GM18517 (cell line): ENCODE results near the gene STARD5.

Source experiments
- ATAC-seq: cut with Tn5 transposase; IDR thresholded peaks from one replicate; pipeline ENCODE4 v1.9.1; 2021; ENCODE audit warnings: mild to moderate bottlenecking, moderate library complexity; ENCODE audit not compliant: unreplicated experiment

STARD5 gene

GRCh38 chr15:81278306-81279029 lies 45.5 kb downstream of the STARD5 start:
- no peak for ATAC-seq

GRCh38 chr15:81277851-81278250 lies 46.1 kb downstream of the STARD5 start:
- no peak for ATAC-seq

GRCh38 chr15:81276967-81277366 lies 47.0 kb downstream of the STARD5 start:
- ATAC-seq: no peak

- no peak for ATAC-seq
Observed at GRCh38 chr15:81275711-81276392, 48.1 kb downstream of the STARD5 start.

GRCh38 chr15:81274931-81275707 lies 48.8 kb downstream of the STARD5 start:
- peak; percentile 81 for ATAC-seq

GRCh38 chr15:81274255-81274654 lies 49.7 kb downstream of the STARD5 start:
- ATAC-seq: no peak

GRCh38 chr15:81273855-81274254 lies 50.1 kb downstream of the STARD5 start:
- no peak for ATAC-seq

GRCh38 chr15:81273200-81273599 lies 50.7 kb downstream of the STARD5 start:
- no peak for ATAC-seq

GRCh38 chr15:81271761-81272644 lies 51.9 kb downstream of the STARD5 start:
- ATAC-seq: no peak

GRCh38 chr15:81270781-81271491 lies 53.0 kb downstream of the STARD5 start:
- no peak for ATAC-seq

- ATAC-seq: no peak
Observed at GRCh38 chr15:81270188-81270587, 53.8 kb downstream of the STARD5 start.

GRCh38 chr15:81268881-81269601 lies 54.9 kb downstream of the STARD5 start:
- ATAC-seq: no peak

- no peak for ATAC-seq
Observed at GRCh38 chr15:81268340-81268739, 55.6 kb downstream of the STARD5 start.

GRCh38 chr15:81265944-81266775 lies 57.8 kb downstream of the STARD5 start:
- ATAC-seq: peak; percentile 72

- ATAC-seq: no peak
Observed at GRCh38 chr15:81265256-81265943, 58.5 kb downstream of the STARD5 start.

- ATAC-seq: no peak
Observed at GRCh38 chr15:81264072-81264857, 59.7 kb downstream of the STARD5 start.

- ATAC-seq: no peak
Observed at GRCh38 chr15:81263477-81263876, 60.5 kb downstream of the STARD5 start.
